ENCODE results near the gene FAHD2A.
"Not testable (repeated sequence)": the region's sequence is repeated elsewhere in the genome, so short reads cannot be mapped to it uniquely, and the experiment has no call there.

The FAHD2A gene

GRCh38 chr2:95414015-95414594 is 11.6 kb downstream of the FAHD2A start:
- TF ChIP-seq, protein P1, sequence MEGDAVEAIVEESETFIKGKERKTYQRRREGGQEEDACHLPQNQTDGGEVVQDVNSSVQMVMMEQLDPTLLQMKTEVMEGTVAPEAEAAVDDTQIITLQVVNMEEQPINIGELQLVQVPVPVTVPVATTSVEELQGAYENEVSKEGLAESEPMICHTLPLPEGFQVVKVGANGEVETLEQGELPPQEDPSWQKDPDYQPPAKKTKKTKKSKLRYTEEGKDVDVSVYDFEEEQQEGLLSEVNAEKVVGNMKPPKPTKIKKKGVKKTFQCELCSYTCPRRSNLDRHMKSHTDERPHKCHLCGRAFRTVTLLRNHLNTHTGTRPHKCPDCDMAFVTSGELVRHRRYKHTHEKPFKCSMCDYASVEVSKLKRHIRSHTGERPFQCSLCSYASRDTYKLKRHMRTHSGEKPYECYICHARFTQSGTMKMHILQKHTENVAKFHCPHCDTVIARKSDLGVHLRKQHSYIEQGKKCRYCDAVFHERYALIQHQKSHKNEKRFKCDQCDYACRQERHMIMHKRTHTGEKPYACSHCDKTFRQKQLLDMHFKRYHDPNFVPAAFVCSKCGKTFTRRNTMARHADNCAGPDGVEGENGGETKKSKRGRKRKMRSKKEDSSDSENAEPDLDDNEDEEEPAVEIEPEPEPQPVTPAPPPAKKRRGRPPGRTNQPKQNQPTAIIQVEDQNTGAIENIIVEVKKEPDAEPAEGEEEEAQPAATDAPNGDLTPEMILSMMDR (IDR thresholded peaks at IDR 0.05; ENCODE audit: low read depth, low read length): peak; percentile 72
- not testable (repeated sequence) for H3K4me3 ChIP-seq (ENCODE audit: low read depth, low read length)

- H3K4me3 ChIP-seq (ENCODE audit: low read depth, low read length): not testable (repeated sequence)
Observed at GRCh38 chr2:95415138-95415537, 12.6 kb downstream of the FAHD2A start.

DNA sequence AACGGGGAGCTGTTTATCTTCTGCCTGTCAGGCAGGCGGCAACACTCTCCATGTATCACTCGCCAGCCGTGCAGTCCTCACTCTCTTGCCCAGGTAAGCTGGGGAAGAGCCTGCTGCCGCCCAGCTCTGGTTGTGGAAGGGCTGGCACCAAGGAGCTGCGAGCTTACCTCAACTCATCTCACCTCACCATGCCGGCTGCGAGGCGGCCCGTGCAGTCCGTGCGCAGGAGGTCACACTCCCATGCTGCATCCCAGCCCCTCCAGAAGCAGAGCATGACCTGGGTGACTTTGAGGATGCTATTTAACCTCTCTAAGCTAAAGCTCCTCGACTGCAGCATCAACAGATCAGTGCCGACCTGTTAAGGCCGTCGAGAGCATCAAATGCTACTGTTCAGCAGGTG is 13.1 kb downstream of the FAHD2A start:
- H3K4me3 ChIP-seq (ENCODE audit: low read depth, low read length): not testable (repeated sequence)

DNA sequence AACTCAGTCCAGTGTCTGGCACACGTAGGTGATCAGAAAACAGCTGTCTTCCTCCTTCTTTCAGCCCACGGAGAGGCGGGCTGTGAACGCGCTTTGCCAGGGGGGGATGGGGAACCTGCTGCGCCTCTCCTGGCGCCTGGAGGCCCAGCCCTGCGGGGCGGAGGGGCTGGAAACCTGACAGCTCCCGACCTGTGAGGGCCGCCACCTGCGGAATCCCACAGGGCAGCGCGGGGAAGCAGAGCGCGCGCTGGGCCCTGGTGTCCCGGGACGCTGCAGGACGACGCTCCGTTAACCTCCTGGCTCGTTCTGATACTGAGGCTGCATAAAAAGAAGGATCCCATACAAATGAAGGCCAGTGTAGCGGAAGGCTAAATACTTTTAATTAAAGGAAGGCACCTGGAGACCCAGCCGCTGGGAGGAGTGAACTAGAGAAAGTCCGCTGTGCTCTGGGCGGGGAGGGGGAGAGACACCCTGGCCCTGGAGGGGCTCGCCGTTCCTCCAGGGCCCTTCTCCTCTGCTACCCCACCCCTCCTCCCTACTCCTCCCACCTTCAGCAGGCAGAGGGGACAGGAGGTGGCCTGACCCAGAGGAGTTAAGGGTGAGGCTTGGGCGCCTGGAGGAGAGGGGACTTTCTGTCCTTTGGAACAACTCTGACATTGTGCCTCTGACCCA is 24.8 kb downstream of the FAHD2A start:
- H3K4me3 ChIP-seq (ENCODE audit: low read depth, low read length): not testable (repeated sequence)

DNA sequence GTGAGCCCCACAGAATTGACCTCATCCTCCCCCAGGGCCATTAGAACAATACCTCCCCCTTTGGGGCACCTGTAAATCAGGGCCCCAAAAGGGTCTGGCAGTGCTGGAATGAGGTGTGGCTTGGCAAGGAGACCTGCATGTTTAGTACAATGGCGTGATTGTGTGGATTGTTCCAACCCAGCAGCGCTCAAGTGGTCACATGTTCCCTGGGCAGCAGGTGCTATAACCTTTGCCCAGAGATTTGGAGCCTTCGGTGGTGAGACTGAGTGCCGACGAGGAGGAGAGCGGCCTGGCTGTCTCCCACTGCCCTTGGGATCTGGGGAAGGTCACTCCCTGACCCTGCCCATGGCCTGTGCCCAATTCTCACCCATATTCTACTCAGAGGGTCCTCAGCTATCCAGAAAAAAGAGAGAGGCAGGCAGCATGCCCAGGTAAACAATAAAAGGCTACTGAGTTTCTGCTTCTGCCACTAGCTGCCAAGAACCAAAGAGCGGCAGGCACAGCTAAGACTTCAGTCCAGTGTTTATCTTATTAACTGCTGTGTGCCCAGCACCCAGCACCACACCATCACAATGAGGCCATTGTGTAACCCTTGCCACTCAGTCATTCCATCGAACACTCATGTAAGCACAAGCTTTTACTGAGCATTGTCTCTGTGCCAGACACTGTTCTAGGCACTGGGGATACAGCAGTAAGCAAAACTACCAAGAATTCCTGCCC is 27.4 kb downstream of the FAHD2A start:
- H3K4me3 ChIP-seq (ENCODE audit: low read depth, low read length): not testable (repeated sequence)

- H3K4me3 ChIP-seq (ENCODE audit: low read depth, low read length): not testable (repeated sequence)
Observed at GRCh38 chr2:95433373-95433772, 30.9 kb downstream of the FAHD2A start.

DNA sequence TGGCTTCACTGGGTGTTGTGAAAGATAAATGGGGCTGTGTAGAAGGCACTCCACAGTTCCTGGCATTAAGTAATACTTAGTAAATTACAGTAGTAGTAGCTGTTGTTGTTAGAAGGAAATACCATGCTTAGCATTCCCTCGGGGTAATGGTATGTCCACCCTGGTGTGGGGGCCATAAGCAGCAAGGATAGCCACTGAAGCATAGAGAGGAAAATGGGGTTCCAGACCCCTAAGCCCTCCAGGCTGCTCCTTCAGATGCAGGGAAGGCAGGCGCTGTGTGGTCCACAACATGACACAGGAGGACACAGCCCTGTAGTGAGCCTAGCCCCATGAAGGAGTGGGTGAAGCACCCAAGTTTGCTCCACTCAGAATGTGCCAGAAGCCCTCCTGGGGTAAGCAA is 31.5 kb downstream of the FAHD2A start:
- not testable (repeated sequence) for H3K4me3 ChIP-seq (ENCODE audit: low read depth, low read length)

DNA sequence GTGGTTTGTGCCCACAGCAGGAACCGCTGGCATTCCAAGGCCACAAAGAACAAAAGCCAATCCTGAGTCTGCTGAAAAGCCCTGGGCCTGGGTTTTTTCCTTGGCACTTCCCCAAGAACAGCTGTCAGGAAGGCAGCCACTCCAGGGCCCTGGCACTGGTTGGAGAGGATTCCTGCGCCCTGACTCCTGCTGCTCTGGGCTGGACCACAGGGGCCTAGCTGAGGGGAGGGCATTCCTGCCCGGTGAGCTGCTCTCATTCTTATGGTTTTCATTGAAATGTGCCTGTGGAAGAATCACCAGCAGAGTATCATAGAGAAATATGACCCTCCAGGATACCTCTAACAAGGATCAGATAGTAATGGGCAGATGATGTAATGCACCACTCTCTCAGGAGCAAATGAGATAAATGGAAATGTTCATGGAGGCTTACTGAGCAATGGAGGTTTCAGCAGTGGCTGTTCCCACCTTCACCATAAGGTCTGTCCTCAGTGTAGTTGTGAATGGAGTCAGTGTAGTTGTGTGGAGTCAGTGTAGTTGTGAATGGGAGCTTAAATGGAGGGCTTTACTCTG is 32.1 kb downstream of the FAHD2A start:
- not testable (repeated sequence) for H3K4me3 ChIP-seq (ENCODE audit: low read depth, low read length)

- not testable (repeated sequence) for H3K4me3 ChIP-seq (ENCODE audit: low read depth, low read length)
Observed at GRCh38 chr2:95435162-95435871, 32.8 kb downstream of the FAHD2A start.

DNA sequence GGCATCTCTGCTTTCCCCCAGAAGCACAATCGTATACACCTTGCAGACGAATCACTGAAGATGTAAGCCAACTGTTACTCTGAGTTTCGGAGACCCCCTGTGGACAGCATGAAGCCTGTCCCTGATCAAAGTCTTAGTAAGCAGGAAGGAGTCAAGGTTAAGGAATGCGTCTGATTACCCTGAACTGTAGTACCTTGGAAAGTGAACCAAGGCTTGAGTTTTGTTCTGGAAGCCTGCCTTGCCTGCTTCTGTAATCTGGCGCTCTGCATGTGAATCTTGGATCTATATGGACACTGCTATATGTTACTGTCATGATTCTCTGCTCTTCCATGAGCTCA is 33.3 kb downstream of the FAHD2A start:
- not testable (repeated sequence) for H3K4me3 ChIP-seq (ENCODE audit: low read depth, low read length)

DNA sequence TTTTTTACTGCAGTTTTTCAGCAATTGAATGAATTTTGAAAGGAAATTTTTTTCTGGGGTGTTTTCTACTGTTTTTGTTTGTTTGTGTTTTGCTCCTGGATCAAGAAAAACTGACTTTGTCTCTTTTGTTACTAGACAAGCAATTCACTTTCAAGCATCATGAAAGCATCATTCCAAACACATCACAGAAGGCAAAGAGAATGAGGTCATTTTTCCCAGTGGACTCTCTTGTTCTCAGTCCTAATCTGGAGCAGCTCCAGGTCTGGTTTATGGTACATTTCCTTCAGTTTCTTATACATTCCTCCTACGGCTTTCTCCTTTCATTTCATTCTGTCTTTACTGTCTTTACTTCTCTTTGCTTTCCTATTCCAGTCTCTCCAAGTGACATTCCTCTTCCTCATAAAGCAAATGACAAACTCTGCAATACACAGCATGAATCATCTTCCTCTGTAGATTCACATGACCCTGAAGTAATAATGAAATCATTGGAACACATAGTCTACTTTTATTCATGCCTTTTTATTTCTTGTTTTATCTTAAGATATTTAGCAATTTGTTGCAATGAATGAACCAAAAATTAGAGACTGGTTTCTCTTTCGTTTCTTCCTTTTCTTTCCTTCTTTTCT is 40.1 kb downstream of the FAHD2A start:
- not testable (repeated sequence) for H3K4me3 ChIP-seq (ENCODE audit: low read depth, low read length)

DNA sequence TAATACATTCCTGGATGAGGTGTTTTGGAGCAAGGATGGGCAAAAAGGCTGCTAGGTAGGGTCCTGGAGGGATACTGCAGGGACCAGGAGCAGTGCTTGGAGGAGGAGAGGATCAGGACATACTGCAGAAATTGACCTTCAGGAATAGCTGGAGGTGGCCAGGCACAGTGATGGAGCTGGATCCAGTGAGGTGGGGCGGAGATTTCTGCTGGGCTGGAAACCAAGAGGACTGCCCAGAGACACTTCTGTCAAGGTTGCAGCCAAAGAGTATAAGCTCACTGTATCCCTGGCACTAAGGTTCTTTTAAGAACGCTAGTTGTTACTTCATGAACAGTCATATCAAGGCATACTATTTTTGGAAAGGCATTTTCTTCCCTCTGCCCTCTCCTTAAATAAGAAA is 42.8 kb downstream of the FAHD2A start:
- not testable (repeated sequence) for H3K4me3 ChIP-seq (ENCODE audit: low read depth, low read length)

- not testable (repeated sequence) for H3K4me3 ChIP-seq (ENCODE audit: low read depth, low read length)
Observed at GRCh38 chr2:95463292-95463691, 60.8 kb downstream of the FAHD2A start.

Data from WI38 (cell line).